HEK293T (cell line): ENCODE measurements around the gene CENATAC.
"Not testable (repeated sequence)": the region's sequence is repeated elsewhere in the genome, so short reads cannot be mapped to it uniquely, and the experiment has no call there.

Source experiments
- CTCF ChIA-PET: fragments of 350-600 bp; formaldehyde crosslinking; extraction: SDS; loops from one replicate; lab custom pipeline; 2021; ENCODE audit warnings: antibody characterized with exemption, inconsistent platforms; lab: Yijun Ruan, JAX
- POLR2A ChIA-PET: fragments of 350-600 bp; formaldehyde crosslinking; extraction: SDS; loops from one replicate; lab custom pipeline; 2020; ENCODE audit warnings: antibody characterized with exemption, inconsistent platforms; lab: Yijun Ruan, JAX
- DNase-seq: peaks from one replicate; pipeline ENCODE4 v3.0.0; 2012; ENCODE audit warnings: mixed read lengths; ENCODE audit errors: extremely low spot score
- ARNT ChIP-seq: fragments of 450-650 bp; IDR thresholded peaks from 2 replicates; pipeline ENCODE4 v1.6.1; 2017; ENCODE audit warnings: mild to moderate bottlenecking
- BHLHE40 ChIP-seq: fragments of 450-650 bp; IDR thresholded peaks from 2 replicates; pipeline ENCODE4 v1.6.1; 2016; ENCODE audit warnings: mild to moderate bottlenecking, moderate library complexity, borderline replicate concordance
- CTBP1 ChIP-seq: fragments of 450-650 bp; IDR thresholded peaks from 2 replicates; pipeline ENCODE4 v1.6.1; 2016; ENCODE audit warnings: borderline replicate concordance
- ELF4 ChIP-seq: fragments of 450-650 bp; IDR thresholded peaks from 2 replicates; pipeline ENCODE4 v1.6.1; 2017; ENCODE audit warnings: antibody characterized with exemption
- FOXA1 ChIP-seq: fragments of 450-650 bp; IDR thresholded peaks from 2 replicates; pipeline ENCODE4 v1.6.1; 2016; ENCODE audit warnings: mild to moderate bottlenecking
- FOXK2 ChIP-seq: fragments of 450-650 bp; IDR thresholded peaks from 2 replicates; pipeline ENCODE4 v1.6.1; 2016; ENCODE audit warnings: mild to moderate bottlenecking
- FOXM1 ChIP-seq: fragments of 450-650 bp; IDR thresholded peaks from 2 replicates; pipeline ENCODE4 v1.6.1; 2017; ENCODE audit warnings: mild to moderate bottlenecking, borderline replicate concordance
- HDGF ChIP-seq: fragments of 450-650 bp; IDR thresholded peaks from 2 replicates; pipeline ENCODE4 v1.6.1; 2017; ENCODE audit warnings: antibody characterized with exemption, borderline replicate concordance
- L3MBTL2 ChIP-seq: fragments of 450-650 bp; conservative IDR thresholded peaks from 2 replicates; pipeline ENCODE4 v1.6.1; 2016; ENCODE audit warnings: mild to moderate bottlenecking
- LEF1 ChIP-seq: fragments of 450-650 bp; IDR thresholded peaks from 2 replicates; pipeline ENCODE4 v1.6.1; 2017; ENCODE audit warnings: mild to moderate bottlenecking, borderline replicate concordance
- NFRKB ChIP-seq: fragments of 450-650 bp; IDR thresholded peaks from 2 replicates; pipeline ENCODE4 v1.6.1; 2016; ENCODE audit warnings: mild to moderate bottlenecking, moderate library complexity
- SP1 ChIP-seq: fragments of 450-650 bp; IDR thresholded peaks from 2 replicates; pipeline ENCODE4 v1.6.1; 2017
- SUZ12 ChIP-seq: fragments of 450-650 bp; IDR thresholded peaks from 2 replicates; pipeline ENCODE4 v1.6.1; 2016; ENCODE audit warnings: mild to moderate bottlenecking
- TARDBP ChIP-seq: fragments of 450-650 bp; IDR thresholded peaks from 2 replicates; pipeline ENCODE4 v1.6.1; 2016
- ZNF384 ChIP-seq: fragments of 450-650 bp; IDR thresholded peaks from 2 replicates; pipeline ENCODE4 v1.6.1; 2016
- TF ChIP-seq, protein P1 (sequence below): fragments of 450-650 bp; IDR thresholded peaks from 2 replicates; pipeline ENCODE4 v1.6.1; 2016

Gene CENATAC

DNA sequence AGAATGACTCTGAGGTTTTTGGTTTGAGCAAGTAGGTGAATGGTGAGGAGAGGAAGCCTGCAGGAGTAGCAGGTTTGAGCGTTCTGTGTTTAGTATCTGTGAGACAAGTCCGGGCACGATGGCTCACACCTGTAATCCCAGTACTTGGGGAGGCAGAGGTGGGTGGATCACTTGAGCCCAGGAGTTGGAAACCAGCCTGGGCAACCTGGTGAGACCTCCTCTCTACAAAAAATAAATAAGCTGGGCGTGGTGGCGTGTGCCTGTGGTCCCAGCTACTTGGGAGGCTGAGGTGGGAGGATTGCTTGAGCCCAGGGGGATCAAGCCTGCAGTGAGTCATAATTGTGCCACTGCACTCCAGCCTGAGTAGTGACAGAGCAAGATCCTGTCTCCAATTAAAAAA, 9.7 kb upstream of the CENATAC start:
- no peak for TF ChIP-seq CTBP1
- no peak for TF ChIP-seq SP1
- TF ChIP-seq FOXA1 = no peak
- TF ChIP-seq, protein P1, sequence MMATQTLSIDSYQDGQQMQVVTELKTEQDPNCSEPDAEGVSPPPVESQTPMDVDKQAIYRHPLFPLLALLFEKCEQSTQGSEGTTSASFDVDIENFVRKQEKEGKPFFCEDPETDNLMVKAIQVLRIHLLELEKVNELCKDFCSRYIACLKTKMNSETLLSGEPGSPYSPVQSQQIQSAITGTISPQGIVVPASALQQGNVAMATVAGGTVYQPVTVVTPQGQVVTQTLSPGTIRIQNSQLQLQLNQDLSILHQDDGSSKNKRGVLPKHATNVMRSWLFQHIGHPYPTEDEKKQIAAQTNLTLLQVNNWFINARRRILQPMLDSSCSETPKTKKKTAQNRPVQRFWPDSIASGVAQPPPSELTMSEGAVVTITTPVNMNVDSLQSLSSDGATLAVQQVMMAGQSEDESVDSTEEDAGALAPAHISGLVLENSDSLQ = no peak
- no peak for TF ChIP-seq LEF1
- TF ChIP-seq FOXM1 = no peak
- no peak for TF ChIP-seq ARNT
- TF ChIP-seq NFRKB = no peak
- no peak for TF ChIP-seq BHLHE40
- TF ChIP-seq ZNF384 = no peak
- TF ChIP-seq HDGF = no peak
- TF ChIP-seq L3MBTL2 = no peak
- TF ChIP-seq FOXK2 = no peak
- no peak for TF ChIP-seq TARDBP
- no peak for TF ChIP-seq ELF4
- no peak for TF ChIP-seq SUZ12
- DNase-seq = no peak
- ChIA-PET POLR2A (interaction anchor here (1.7 kb wide), 1 partner anchor 9 kb away, joined by 4 read pairs; no protein-coding TSS in a partner anchor), CTCF (no interaction called here)

DNA sequence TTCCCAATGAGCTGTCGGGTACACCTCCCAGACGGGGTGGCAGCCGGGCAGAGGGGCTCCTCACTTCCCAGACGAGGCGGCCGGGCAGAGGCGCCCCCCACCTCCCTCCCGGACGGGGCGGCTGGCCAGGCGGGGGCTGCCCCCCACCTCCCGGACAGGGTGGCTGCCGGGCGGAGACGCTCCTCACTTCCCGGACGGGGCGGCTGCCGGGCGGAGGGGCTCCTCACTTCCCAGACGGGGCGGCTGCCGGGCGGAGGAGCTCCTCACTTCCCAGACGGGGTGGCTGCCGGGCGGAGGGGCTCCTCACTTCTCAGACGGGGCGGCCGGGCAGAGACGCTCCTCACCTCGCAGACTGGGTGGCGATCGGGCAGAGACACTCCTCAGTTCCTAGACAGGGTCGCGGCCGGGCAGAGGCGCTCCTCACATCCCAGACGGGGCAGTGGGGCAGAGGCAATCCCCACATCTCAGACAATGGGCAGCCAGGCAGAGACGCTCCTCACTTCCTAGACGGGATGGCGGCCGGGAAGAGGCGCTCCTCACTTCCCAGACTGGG, 6.4 kb upstream of the CENATAC start:
- CTCF ChIA-PET, DNase-seq, POLR2A ChIA-PET: not testable (repeated sequence)

- ChIA-PET CTCF (interaction anchor here (0.8 kb wide), 1 partner anchor 235 kb away, joined by 3 read pairs; no protein-coding TSS in a partner anchor), POLR2A (interaction anchor here (0.9 to 2.0 kb wide), 12 partner anchors 8 to 205 kb away, joined by 3 to 15 read pairs (median 4); partner anchors contain the start of genes C2CD2L, RPS25 and TRAPPC4)
- TF ChIP-seq ELF4 (no peak), BHLHE40 (no peak), FOXK2 (no peak), ZNF384 (no peak), SP1 (no peak), HDGF (no peak), NFRKB (no peak), FOXA1 (no peak), L3MBTL2 (no peak), CTBP1 (no peak), SUZ12 (no peak), LEF1 (no peak), ARNT (no peak)
- TF ChIP-seq, protein P1 = no peak
- peak; percentile 60 for DNase-seq
Observed at GRCh38 chr11:118996926-118997626, 862 bp upstream of the CENATAC start.

DNA sequence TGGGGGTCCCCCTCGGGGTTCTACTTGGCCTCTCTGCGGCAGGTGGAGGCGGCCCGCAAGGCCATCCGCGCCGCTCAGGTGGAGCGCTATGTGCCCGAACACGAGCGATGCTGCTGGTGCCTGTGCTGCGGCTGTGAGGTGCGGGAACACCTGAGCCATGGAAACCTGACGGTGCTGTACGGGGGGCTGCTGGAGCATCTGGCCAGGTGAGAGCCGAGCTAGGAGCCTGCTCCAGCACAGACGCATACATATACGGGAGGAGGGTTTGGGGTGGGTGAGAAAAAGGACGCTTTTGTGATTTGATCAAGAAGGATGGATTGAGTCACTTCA, 415 bp downstream of the CENATAC start:
- TF ChIP-seq L3MBTL2 (no peak; the same call in 1 of the 2 replicates), FOXA1 (no peak), SP1 (no peak), CTBP1 (no peak), NFRKB (no peak), ARNT (no peak), FOXK2 (no peak), BHLHE40 (no peak), TARDBP (no peak), SUZ12 (no peak), LEF1 (no peak), ELF4 (no peak), ZNF384 (no peak), HDGF (no peak), FOXM1 (no peak)
- TF ChIP-seq, protein P1 = no peak
- POLR2A ChIA-PET = interaction anchor here (0.8 to 2.0 kb wide), 7 partner anchors 14 to 76 kb away, joined by 3 to 15 read pairs (median 5); partner anchors contain the start of genes RPS25 and TRAPPC4
- no peak for DNase-seq
- CTCF ChIA-PET = no interaction called here

GRCh38 chr11:118998822-118999221, 884 bp downstream of the CENATAC start:
- no peak for TF ChIP-seq SUZ12
- no peak for TF ChIP-seq HDGF
- no peak for TF ChIP-seq ARNT
- TF ChIP-seq ZNF384 = no peak
- TF ChIP-seq CTBP1 = no peak
- TF ChIP-seq FOXA1 = no peak
- no peak for TF ChIP-seq SP1
- TF ChIP-seq, protein P1 = no peak
- no peak for TF ChIP-seq NFRKB
- TF ChIP-seq L3MBTL2 = no peak
- TF ChIP-seq ELF4 = no peak
- TF ChIP-seq FOXK2 = no peak
- TF ChIP-seq FOXM1 = no peak
- no peak for TF ChIP-seq BHLHE40
- no peak for TF ChIP-seq LEF1
- no peak for TF ChIP-seq TARDBP
- DNase-seq = no peak
- CTCF ChIA-PET = no interaction called here
- POLR2A ChIA-PET = interaction anchor here (0.8 to 1.0 kb wide), 2 partner anchors 20 to 87 kb away, joined by 5 to 6 read pairs; partner anchors contain the start of genes HMBS, RPS25 and TRAPPC4
